HG03432 (cell line): Measurements from ENCODE around the gene SERP1.

Experiments
- ATAC-seq: cut with Tn5 transposase; IDR thresholded peaks from one replicate; pipeline ENCODE4 v1.9.1; 2021; ENCODE audit warnings: mild to moderate bottlenecking, moderate library complexity; ENCODE audit not compliant: unreplicated experiment

Gene SERP1

DNA sequence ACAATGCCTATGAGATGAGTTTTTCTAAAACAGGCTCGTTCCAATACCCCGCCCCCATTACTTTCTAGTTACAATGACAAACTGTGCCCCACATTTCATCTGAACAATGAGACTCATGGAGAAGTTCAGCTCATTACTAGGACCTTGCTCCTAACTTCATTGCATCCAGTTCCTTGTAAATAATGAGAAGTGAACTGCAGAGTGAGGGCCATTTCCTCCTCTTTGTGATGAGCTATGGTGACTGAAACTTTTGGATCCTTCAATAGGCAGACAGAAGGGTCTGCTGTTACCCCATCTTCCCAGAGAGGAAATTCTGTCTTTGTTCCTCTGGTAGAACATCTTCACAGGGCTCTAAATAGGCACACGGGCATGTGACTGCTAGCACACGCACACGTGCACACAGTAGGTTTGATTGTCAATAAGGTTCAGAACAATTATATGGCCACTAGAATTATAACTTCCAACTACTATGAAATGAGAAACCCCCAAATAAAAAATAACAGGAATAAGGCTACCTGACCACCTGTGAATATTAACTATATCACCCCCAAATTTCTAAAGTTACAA, 51.8 kb downstream of the SERP1 start:
- ATAC-seq = no peak
